Tibial artery (tissue), 4 donors: Measurements from ENCODE around the gene TRIOBP.
"Not testable (repeated sequence)": the region's sequence is repeated elsewhere in the genome, so short reads cannot be mapped to it uniquely, and the experiment has no call there.

Experiments used
- DNase-seq, 2 donors: peaks; one replicate each; pipeline ENCODE4 v3.0.0-alpha.2; 2019
- H3K27ac ChIP-seq, 2 donors: fragments of 200-600 bp; sonication (generic) in 1 of 2; 1 replicate in 1 of 2; 2 replicates in 1 of 2; pipeline ENCODE4 v1.5.1; 2018 to 2019; ENCODE audit warnings: mild to moderate bottlenecking in 1 of 2
- H3K27me3 ChIP-seq, 2 donors: fragments of 200-600 bp; sonication (generic) in 1 of 2; one replicate each; pipeline versions ENCODE4 v1.5.1 to v1.6.0; 2016 to 2019
- H3K36me3 ChIP-seq, 3 donors: fragments of 200-600 bp; sonication (generic) in 2 of 3; one replicate each; pipeline ENCODE4 v1.5.1; 2016 to 2019; ENCODE audit warnings: mild to moderate bottlenecking in 2 of 3
- H3K4me1 ChIP-seq, 4 donors: fragments of 200-600 bp; sonication (generic) in 2 of 4; 1 replicate in 3 of 4; 2 replicates in 1 of 4; pipeline ENCODE4 v1.5.1; 2016 to 2019
- H3K4me3 ChIP-seq, 2 donors: fragments of 200-600 bp; sonication (generic) in 1 of 2; 1 replicate in 1 of 2; 2 replicates in 1 of 2; pipeline ENCODE4 v1.5.1; 2018 to 2019; ENCODE audit warnings: mild to moderate bottlenecking in 2 of 2
- H3K9me3 ChIP-seq, 3 donors: fragments of 200-600 bp; sonication (generic) in 1 of 3; one replicate each; pipeline ENCODE4 v1.5.1; 2016 to 2019
- CTCF ChIP-seq, 2 experiments: fragments of 200-600 bp in 1 of 2; fragments of 450-650 bp in 1 of 2; IDR thresholded peaks; one replicate each; pipeline ENCODE4 v1.5.1; 2017 to 2019; ENCODE audit warnings: antibody characterized with exemption in 2 of 2, mild to moderate bottlenecking in 1 of 2, moderate library complexity in 1 of 2
- intact Hi-C: fragments of 100-400 bp; cut with DNase I; formaldehyde crosslinking; loops from one replicate; pipeline ENCODE4 v1.15.0; 2023; ENCODE audit warnings: low total_unique reads

TRIOBP gene

GRCh38 chr22:37794376-37794775, 97.5 kb downstream of the TRIOBP start:
- intact Hi-C loops: loop anchor here (5.0 kb wide), 1 partner anchor 152 kb away; no protein-coding TSS in a partner anchor
- Histone ChIP-seq H3K27me3 (no peaks in the 10 kb centered on the region), H3K27ac (no peak overlapping the region)

GRCh38 chr22:37796079-37796478, 99.2 kb downstream of the TRIOBP start:
- Histone ChIP-seq H3K27ac (no peak overlapping the region), H3K4me1 (peaks cover 0 to 6% (median 0%) of the 10 kb centered on the region in 4 donors), H3K4me3 (no peak overlapping the region), H3K36me3 (no peaks in the 10 kb centered on the region), H3K9me3 (no peaks in the 10 kb centered on the region), H3K27me3 (no peaks in the 10 kb centered on the region)
- TF ChIP-seq CTCF (IDR thresholded peaks at IDR 0.05): no peak
- DNase-seq: no peak
- intact Hi-C loops: no loop called here

More at GRCh38 chr22:37794376-37794775, 97.5 kb downstream of the TRIOBP start:
- no peaks in the 10 kb centered on the region for H3K9me3 ChIP-seq
- peaks cover 0 to 6% (median 0%) of the 10 kb centered on the region in 4 donors for H3K4me1 ChIP-seq
- no peak for DNase-seq
- no peaks in the 10 kb centered on the region for H3K36me3 ChIP-seq
- H3K4me3 ChIP-seq: no peak overlapping the region
- no peak for TF ChIP-seq CTCF (IDR thresholded peaks at IDR 0.05)

GRCh38 chr22:37797259-37797658, 100.4 kb downstream of the TRIOBP start:
- intact Hi-C loops, H3K27me3 ChIP-seq, H3K27ac ChIP-seq, DNase-seq, H3K4me1 ChIP-seq, H3K9me3 ChIP-seq, H3K36me3 ChIP-seq, H3K4me3 ChIP-seq: not testable (repeated sequence)

GRCh38 chr22:37797874-37798500, 101.1 kb downstream of the TRIOBP start:
- no peak for DNase-seq

GRCh38 chr22:37799979-37800378, 103.1 kb downstream of the TRIOBP start:
- intact Hi-C loops, H3K9me3 ChIP-seq, H3K27ac ChIP-seq, H3K27me3 ChIP-seq, DNase-seq, H3K4me3 ChIP-seq, H3K36me3 ChIP-seq: not testable (repeated sequence)
- peaks cover 0 to 28% (median 23%) of the 10 kb centered on the region in 4 donors for H3K4me1 ChIP-seq

More at GRCh38 chr22:37797874-37798500, 101.1 kb downstream of the TRIOBP start:
- intact Hi-C loops: no loop called here
- peaks cover 0 to 12% (median 11%) of the 10 kb centered on the region in 4 donors for H3K4me1 ChIP-seq
- H3K9me3 ChIP-seq: no peaks in the 10 kb centered on the region
- no peak for TF ChIP-seq CTCF (IDR thresholded peaks at IDR 0.05)
- H3K36me3 ChIP-seq: no peaks in the 10 kb centered on the region
- no peak overlapping the region for H3K27ac ChIP-seq
- no peak overlapping the region for H3K4me3 ChIP-seq
- peaks cover 0 to 3% of the 10 kb centered on the region in 2 donors for H3K27me3 ChIP-seq

GRCh38 chr22:37801946-37802309, 105.1 kb downstream of the TRIOBP start:
- no peak for TF ChIP-seq CTCF (IDR thresholded peaks at IDR 0.05)
- H3K9me3 ChIP-seq: no peaks in the 10 kb centered on the region
- DNase-seq: no peak
- peak overlapping the region in 1 of 2 donors; percentile 33 for H3K27ac ChIP-seq
- H3K36me3 ChIP-seq: no peaks in the 10 kb centered on the region
- H3K4me3 ChIP-seq: peak overlapping the region; percentile 52 to 66
- H3K4me1 ChIP-seq: peaks cover 0 to 47% (median 33%) of the 10 kb centered on the region in 4 donors
- intact Hi-C loops: no loop called here
- peaks cover 0 to 5% of the 10 kb centered on the region in 2 donors for H3K27me3 ChIP-seq
